ENCODE data around the gene PRXL2A.

DNA sequence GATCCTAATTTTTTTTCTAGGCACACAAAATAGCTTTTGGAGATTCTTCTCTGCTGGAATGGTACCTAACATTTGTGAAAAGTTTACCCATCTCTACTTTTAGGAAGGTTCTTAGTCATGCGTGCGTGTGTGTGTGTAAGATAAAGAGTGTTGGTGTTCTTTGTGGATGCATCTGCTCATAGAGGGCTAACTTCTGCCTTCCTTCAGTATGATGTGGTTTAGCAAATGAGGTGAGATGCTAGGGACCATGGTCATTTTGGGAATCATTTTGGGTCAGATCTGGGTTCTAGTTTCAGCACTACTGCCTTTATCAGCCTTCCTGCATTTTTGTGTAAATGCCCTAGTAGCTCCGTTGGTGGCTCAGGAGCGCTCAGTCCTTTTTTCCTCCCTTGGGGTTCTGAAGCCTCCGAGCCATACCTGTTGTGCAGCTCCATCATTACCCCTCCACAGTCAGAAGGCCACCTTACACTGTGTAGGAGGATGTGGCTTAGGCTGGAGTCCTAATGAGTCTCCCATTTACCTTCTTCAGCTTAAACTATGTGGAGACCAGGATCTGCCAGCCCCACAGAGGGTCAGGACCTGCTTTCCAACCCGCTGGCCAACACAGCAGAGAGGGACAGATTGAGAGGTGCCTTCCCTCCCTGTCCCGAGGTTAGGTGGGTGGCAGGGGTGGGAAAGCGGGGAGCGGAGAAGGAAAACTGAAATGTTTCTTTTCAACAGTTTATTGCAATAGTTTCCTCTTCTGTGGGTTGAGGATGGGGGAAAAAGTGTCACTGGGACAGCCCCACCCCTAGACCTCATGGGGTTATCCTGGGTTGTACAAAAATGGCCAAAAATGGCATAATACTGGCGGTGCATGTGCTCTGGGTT, 77.0 kb downstream of the PRXL2A start:
- TF ChIP-seq, protein P1, sequence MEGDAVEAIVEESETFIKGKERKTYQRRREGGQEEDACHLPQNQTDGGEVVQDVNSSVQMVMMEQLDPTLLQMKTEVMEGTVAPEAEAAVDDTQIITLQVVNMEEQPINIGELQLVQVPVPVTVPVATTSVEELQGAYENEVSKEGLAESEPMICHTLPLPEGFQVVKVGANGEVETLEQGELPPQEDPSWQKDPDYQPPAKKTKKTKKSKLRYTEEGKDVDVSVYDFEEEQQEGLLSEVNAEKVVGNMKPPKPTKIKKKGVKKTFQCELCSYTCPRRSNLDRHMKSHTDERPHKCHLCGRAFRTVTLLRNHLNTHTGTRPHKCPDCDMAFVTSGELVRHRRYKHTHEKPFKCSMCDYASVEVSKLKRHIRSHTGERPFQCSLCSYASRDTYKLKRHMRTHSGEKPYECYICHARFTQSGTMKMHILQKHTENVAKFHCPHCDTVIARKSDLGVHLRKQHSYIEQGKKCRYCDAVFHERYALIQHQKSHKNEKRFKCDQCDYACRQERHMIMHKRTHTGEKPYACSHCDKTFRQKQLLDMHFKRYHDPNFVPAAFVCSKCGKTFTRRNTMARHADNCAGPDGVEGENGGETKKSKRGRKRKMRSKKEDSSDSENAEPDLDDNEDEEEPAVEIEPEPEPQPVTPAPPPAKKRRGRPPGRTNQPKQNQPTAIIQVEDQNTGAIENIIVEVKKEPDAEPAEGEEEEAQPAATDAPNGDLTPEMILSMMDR (IDR thresholded peaks at IDR 0.05; ENCODE audit: insufficient read depth, low read length), result no peak
- TF ChIP-seq GABPA (IDR thresholded peaks at IDR 0.05; ENCODE audit: low read depth) (no peak), POLR2AphosphoS5 (IDR thresholded peaks at IDR 0.05; ENCODE audit: low read depth) (no peak)

All from HL-60 (cell line).